ENCODE data around the gene DBX1.

The DBX1 gene

GRCh38 chr11:20138707-20139106 is 21.6 kb downstream of the DBX1 start:
- POLR2A ChIA-PET, result no interaction called here
- no peak for DNase-seq (ENCODE audit: extremely low spot score)
- CTCF ChIA-PET, result no interaction called here
- TF ChIP-seq ZNF384 (IDR thresholded peaks at IDR 0.05) (no peak), PKNOX1 (IDR thresholded peaks at IDR 0.05) (no peak), FOXA1 (IDR thresholded peaks at IDR 0.05) (no peak), FOXM1 (IDR thresholded peaks at IDR 0.05; ENCODE audit: borderline replicate concordance) (no peak), FOXK2 (IDR thresholded peaks at IDR 0.05) (no peak), L3MBTL2 (conservative IDR thresholded peaks at IDR 0.05) (no peak)

- ChIA-PET CTCF (interaction anchor here (0.7 kb wide), 1 partner anchor 9 kb away, joined by 4 read pairs; no protein-coding TSS in a partner anchor), POLR2A (no interaction called here)
- TF ChIP-seq ZNF384 (IDR thresholded peaks at IDR 0.05), result no peak
- TF ChIP-seq CTBP1 (IDR thresholded peaks at IDR 0.05; ENCODE audit: borderline replicate concordance), result no peak
- no peak for TF ChIP-seq FOXA1 (IDR thresholded peaks at IDR 0.05)
- TF ChIP-seq HDGF (IDR thresholded peaks at IDR 0.05; ENCODE audit: borderline replicate concordance), result no peak
- TF ChIP-seq BHLHE40 (IDR thresholded peaks at IDR 0.05; ENCODE audit: borderline replicate concordance), result no peak
- no peak for TF ChIP-seq FOXM1 (IDR thresholded peaks at IDR 0.05; ENCODE audit: borderline replicate concordance)
- TF ChIP-seq NFRKB (IDR thresholded peaks at IDR 0.05), result no peak
- no peak for TF ChIP-seq ARNT (IDR thresholded peaks at IDR 0.05)
- DNase-seq (ENCODE audit: extremely low spot score), result no peak
Observed at GRCh38 chr11:20137637-20138036, 22.6 kb downstream of the DBX1 start.

GRCh38 chr11:20134991-20135736 is 25.1 kb downstream of the DBX1 start:
- DNase-seq (ENCODE audit: extremely low spot score), result no peak
- TF ChIP-seq LEF1 (IDR thresholded peaks at IDR 0.05; ENCODE audit: borderline replicate concordance) (no peak), PKNOX1 (IDR thresholded peaks at IDR 0.05) (peak; percentile 10; the same call in 1 of the 2 replicates), CTBP1 (IDR thresholded peaks at IDR 0.05; ENCODE audit: borderline replicate concordance) (no peak), ELF4 (IDR thresholded peaks at IDR 0.05) (no peak), L3MBTL2 (conservative IDR thresholded peaks at IDR 0.05) (no peak)
- ChIA-PET CTCF (no interaction called here), POLR2A (no interaction called here)

GRCh38 chr11:20132667-20133039 is 27.6 kb downstream of the DBX1 start:
- TF ChIP-seq FOXK2 (IDR thresholded peaks at IDR 0.05) (no peak), NFRKB (IDR thresholded peaks at IDR 0.05) (no peak), ELF4 (IDR thresholded peaks at IDR 0.05) (no peak), BHLHE40 (IDR thresholded peaks at IDR 0.05; ENCODE audit: borderline replicate concordance) (no peak), L3MBTL2 (conservative IDR thresholded peaks at IDR 0.05) (no peak), ZNF384 (IDR thresholded peaks at IDR 0.05) (no peak), ARNT (IDR thresholded peaks at IDR 0.05) (no peak), TARDBP (IDR thresholded peaks at IDR 0.05) (no peak), FOXM1 (IDR thresholded peaks at IDR 0.05; ENCODE audit: borderline replicate concordance) (no peak), SUZ12 (IDR thresholded peaks at IDR 0.05) (no peak), LEF1 (IDR thresholded peaks at IDR 0.05; ENCODE audit: borderline replicate concordance) (no peak), SP1 (IDR thresholded peaks at IDR 0.05) (no peak), FOXA1 (IDR thresholded peaks at IDR 0.05) (no peak), PKNOX1 (IDR thresholded peaks at IDR 0.05) (no peak), HDGF (IDR thresholded peaks at IDR 0.05; ENCODE audit: borderline replicate concordance) (no peak), CTBP1 (IDR thresholded peaks at IDR 0.05; ENCODE audit: borderline replicate concordance) (no peak)
- no peak for DNase-seq (ENCODE audit: extremely low spot score)
- ChIA-PET POLR2A (no interaction called here), CTCF (interaction anchor here (0.7 to 1.7 kb wide), 20 partner anchors 8 to 572 kb away, joined by 3 to 8 read pairs (median 3); no protein-coding TSS in a partner anchor)

GRCh38 chr11:20131788-20132666 is 28.2 kb downstream of the DBX1 start:
- peak; percentile 68 for DNase-seq (ENCODE audit: extremely low spot score)
- ChIA-PET CTCF (interaction anchor here (0.6 to 1.7 kb wide), 21 partner anchors 8 to 572 kb away, joined by 3 to 8 read pairs (median 3); no protein-coding TSS in a partner anchor), POLR2A (no interaction called here)
- no peak for TF ChIP-seq ZNF384 (IDR thresholded peaks at IDR 0.05)
- no peak for TF ChIP-seq PKNOX1 (IDR thresholded peaks at IDR 0.05)
- TF ChIP-seq L3MBTL2 (conservative IDR thresholded peaks at IDR 0.05), result no peak
- TF ChIP-seq FOXK2 (IDR thresholded peaks at IDR 0.05), result no peak

Data from HEK293T (cell line).